Colon (tissue), 2 donors: ENCODE data around the gene KBTBD6.
"Not testable (repeated sequence)": the region's sequence is repeated elsewhere in the genome, so short reads cannot be mapped to it uniquely, and the experiment has no call there.

Experiments used
- FAIRE-seq: peaks from 2 replicates; lab custom pipeline; 2012; peaks lifted over from hg19 to GRCh38; lab: Jason Lieb, UNC
- donor health status: control.
- donor health status: control.

Gene KBTBD6

GRCh38 chr13:41132512-41133152, at the start of gene KBTBD6:
KBTBD6 (minus strand) TSS chr13:41132802; CDS start chr13:41132511, 291 bp downstream.
- FAIRE-seq: peak; percentile 38

DNA sequence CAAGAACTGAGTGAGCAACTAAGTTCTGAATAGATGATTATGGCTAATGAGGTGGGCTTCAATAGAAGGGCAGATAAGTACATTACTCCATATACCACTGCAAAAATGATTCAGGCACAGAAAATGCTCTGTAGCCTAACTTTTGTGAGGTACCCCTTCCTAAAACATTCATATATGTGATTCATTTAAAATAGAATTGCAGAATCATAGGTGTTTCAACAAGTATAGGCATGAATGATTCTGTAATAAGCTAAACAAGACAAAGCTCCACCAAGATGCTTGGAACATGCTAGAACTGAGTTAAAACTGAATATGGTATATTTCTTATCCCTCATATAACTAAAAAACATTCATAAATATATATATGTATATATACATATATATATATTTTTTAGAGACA, 49.6 kb upstream of the KBTBD6 start:
- FAIRE-seq: no peak

DNA sequence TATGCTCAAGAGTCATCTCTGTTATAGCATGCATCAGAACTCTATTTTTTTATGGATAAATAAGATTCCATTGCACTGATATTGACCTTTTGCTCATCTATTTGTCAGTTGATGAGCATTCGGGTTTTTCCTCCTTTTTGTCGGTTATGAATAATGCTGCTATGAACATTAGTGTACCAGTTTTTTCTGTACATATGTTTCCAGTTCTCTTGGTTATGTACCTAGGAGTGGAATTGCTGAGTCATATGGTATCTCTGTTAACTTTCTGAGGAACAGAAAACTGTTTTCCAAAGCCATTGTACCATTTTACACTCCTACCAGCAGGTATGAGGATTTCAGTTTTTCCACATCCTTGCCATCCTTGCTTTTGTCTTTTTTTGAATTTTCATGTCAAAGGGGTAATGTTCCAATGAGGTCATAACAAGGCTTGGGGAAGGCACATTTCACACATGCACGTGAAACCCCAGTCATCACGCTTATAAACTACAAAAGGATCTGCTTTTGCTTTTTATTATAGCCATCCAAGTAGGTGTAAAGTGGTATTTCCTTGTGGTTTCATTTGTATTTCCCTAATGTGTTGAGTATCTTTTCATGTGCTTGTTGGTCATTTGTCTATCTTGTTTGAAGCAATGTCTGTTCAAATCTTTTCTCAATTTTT, 47.1 kb upstream of the KBTBD6 start:
- no peak for FAIRE-seq

- no peak for FAIRE-seq
These were observed 45.4 kb upstream of the KBTBD6 start for GRCh38 chr13:41178040-41178439.

DNA sequence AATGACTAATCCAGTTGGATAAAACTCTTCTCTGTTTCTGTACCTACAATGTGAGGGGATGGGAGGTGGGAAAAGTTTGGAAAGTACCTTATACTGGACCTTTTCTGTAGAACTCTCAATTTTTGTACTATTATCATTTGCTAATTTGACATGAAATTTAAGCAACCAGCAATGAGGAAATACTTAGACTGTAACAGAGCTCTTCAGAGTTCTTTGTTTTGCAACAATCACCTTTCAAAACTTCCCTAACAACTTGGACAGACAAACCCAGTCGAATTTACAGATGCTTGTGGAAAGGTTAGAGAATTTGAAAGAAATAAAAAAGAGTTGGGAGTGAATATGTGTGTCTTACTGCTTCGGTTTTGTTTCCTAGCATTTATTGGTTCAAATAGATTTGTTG, 45.0 kb upstream of the KBTBD6 start:
- no peak for FAIRE-seq

DNA sequence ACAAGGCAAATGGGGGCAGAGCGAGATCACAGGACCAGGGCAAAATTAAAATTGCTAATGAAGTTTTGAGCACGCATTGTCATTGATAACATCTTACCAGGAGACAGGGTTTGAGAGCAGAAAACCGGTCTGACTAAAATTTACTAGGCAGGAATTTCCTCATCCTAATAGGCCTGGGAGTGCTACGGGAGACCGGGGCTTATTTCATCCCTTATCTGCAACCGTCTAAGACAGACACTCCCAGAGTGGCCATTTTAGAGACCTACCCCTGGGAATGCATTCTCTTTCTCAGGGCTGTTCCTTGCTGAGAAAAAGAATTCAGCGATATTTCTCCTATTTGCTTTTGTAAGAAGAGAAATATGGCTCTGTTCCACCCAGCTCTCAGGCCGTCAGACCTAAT, 43.0 kb upstream of the KBTBD6 start:
- not testable (repeated sequence) for FAIRE-seq

- no peak for FAIRE-seq
These were observed 29.5 kb upstream of the KBTBD6 start for GRCh38 chr13:41162151-41162550.

GRCh38 chr13:41159174-41159573, 26.6 kb upstream of the KBTBD6 start:
- no peak for FAIRE-seq

DNA sequence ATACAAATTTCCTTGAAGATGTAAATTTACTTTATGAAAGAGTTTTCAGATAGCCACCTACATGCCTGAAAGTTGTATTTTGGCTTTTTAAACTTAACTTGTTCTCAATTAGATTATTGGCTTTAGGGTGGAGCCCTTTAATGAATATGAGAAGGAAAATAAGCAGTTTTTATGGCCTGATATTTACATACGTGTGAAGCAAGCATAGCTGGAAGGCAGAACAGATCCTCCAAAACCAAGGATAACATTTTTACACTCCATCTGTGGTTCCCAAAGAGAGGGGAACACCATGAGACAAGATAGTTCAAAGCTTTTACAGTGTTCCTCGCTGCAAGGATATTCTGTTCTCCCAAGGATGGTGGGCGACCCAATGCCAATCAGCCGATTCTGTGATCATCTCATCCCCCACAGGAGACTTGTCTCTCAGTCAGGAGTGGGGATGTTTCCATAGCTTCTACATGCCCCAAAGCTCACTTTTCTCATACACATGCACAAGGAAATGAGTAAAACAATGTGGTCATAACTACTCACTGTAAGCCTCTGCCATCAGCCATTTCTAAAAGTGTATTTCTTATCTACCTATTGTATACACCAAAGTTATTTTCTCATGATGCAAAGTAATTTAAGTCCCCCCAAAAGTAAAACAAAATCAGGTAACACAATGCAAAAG, 24.6 kb upstream of the KBTBD6 start:
- FAIRE-seq: no peak

GRCh38 chr13:41156620-41157019, 24.0 kb upstream of the KBTBD6 start:
- FAIRE-seq: no peak

GRCh38 chr13:41154042-41154441, 21.4 kb upstream of the KBTBD6 start:
- no peak for FAIRE-seq

GRCh38 chr13:41152005-41152404, 19.4 kb upstream of the KBTBD6 start:
- no peak for FAIRE-seq

GRCh38 chr13:41150058-41150457, 17.5 kb upstream of the KBTBD6 start:
- FAIRE-seq: no peak

DNA sequence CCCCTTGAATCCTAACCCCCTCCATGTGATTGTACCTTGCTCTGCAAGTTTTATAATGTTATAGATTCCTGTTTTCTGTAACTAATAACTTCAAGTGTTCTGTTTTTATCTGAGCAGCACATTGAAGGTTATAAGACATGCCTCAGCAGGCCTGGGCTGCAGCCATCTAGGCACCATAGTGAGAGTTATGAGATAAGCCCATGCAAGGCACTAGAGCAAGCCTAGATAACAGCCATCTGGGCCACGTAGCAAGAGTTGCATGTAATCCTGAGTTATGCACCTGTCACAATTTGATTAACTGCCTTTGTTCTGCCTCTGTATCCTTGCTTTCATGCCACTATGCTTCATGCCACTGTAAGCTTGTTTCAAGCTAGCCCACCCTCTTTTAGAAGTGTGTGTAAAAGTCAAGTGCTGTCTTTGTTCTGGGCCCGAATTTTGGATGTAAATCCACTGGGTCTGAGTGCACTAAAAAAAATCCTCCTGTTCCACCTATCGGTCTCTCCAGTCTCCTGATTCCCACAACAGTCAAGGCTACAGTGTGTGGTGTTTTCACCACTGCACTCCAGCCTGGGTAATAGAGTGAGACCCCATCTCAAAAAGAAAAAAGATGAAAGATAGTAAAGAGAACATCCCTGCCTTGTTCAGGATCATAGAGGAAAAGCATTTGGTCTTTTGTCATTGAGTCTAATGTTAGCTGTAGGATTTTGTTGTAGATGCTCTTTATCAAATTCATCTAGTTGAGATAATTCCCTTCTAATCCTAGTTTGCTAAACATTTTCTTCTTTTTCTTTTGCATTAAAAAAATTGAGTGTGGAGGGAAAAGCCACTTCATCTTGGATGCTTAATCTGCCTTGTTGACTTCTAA, 16.0 kb upstream of the KBTBD6 start:
- no peak for FAIRE-seq

DNA sequence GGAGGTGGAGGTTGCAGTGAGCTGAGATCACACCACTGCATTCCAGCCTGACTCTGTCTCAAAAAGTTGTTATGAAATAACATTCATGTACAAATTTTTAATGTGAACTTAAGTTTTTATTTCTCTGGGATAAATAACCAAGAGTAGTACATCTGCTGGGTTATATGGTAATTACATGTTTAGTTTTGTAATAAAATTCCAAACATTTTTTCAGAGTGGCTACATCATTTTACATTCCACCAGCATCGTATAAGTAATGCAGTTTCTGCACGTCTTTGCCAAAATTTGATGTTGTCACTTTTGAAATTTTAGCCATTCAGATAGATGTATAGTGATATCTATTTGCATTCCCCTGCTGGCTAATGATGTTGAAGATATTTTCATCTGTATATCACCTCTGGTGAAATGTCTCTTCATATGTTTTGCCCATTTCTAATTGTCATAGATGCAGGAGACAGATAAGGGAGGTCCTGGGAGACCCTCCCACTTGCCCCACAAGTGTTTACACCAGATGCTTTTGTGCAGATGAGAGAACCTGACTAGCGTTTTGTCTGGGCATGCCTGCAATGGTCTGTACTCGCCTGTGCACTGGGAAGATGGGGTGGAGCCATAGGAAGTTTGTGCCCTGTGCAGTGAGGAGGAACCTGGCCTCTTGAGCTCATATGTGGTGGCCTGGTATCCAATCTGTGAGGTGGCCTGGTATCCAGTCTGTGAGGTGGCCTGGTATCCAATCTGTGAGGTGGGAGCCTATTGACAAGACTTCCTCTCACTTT, 12.7 kb upstream of the KBTBD6 start:
- FAIRE-seq: no peak

GRCh38 chr13:41144576-41144975, 12.0 kb upstream of the KBTBD6 start:
- FAIRE-seq: no peak

GRCh38 chr13:41139296-41139966, 6.8 kb upstream of the KBTBD6 start:
- no peak for FAIRE-seq

DNA sequence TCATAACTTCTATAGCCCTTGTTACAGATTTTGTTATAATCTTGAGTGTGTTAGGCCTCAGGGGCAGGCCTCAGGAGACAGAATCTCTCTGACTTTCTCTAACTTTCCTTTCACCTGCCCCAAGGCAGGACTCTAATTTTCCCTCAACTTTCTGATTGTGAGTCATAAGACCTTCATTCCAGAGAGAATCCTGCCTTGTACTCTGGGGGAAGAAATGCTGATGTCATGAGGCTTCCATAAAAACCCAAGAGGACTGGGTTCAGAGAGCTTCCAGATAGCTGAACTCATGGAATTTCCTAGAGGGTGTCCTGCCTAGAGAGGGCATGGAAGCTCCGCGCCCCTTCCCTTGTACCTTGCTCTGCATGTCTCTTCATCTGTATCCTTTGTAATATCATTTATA, 5.3 kb upstream of the KBTBD6 start:
- FAIRE-seq: no peak

DNA sequence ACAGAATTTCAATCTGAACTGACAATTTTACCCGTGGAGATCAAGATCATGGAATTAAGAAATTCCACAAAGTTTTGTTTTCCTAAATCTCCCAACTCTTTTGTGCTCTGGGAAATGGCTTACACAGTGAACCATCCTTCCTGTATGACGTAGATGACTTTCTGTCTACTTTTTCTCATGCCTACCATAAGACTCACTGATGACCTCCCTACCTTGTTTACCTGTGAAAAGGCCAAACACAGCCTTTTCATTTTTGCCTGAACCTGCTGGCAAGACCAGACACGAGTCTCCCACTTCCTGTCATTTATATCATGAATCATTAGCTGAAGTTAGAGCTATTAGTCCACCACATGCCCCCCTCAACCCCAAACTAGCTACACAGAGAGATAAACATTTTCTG, 4.6 kb upstream of the KBTBD6 start:
- no peak for FAIRE-seq

DNA sequence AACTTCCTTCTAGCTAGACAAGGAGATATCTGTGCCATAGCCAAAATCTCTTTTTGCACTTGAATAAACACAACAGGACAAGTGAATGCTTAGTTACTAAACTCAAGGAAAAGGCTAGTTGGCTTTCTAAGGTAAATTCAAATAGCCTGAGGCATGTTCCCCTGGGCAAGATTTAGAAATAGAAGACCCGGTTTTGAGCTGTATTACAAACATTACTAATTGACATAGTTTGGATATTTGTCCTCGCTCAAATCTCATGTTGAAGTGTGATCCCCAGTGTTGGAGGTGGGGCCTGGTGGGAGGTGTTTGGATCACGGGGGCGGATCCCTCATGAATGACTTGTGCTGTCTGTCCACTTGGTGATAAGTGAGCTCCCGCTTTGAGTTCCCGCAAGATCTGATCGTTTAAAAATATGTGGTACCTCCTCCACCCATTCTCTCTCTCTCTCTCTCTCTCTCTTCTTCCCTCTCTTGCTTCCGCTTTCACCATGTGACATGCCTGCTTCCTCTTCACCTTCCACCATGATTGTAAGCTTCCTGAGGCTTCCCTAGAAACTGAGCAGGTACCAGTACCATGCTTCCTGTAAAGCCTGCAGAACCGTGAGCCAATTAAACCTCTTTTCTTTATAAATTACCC, 3.9 kb upstream of the KBTBD6 start:
- no peak for FAIRE-seq

- FAIRE-seq: no peak
These were observed 1.3 kb upstream of the KBTBD6 start for GRCh38 chr13:41133951-41134350.
